ENCODE data around the gene CCDC148. TPM values are rescaled to one million over a fixed set of nuclear protein-coding genes. Genes with fewer than 3 reads are reported as not detected.

Gene CCDC148
- total and polyA plus RNA-seq, 10 of the 15 experiments (the other 5 are each of a cell fraction or from before 2014, with no cell fraction given): 0.07 to 0.30 (median 0.18) TPM; not detected in 7

DNA sequence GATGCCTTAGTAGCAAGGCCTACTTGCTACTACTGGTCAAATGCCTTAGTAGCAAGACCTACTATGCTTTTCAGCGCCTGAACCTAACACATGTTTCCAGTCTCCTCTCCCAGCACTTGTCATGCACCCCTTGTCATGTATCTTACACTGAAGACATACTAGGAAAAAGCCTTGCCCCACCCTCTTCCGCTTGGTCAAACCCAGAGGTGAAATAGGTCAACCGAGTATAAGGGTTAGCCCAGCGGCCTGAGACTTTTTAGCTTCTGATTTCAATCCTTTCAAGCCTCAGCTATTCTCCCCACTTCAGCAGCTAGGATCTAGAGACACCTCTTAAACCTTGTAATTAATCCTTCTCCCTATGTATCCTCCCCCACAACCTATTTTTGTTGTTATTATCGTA lies 281.6 kb downstream of the CCDC148 start:
- ChIA-PET SMC1A (ENCODE audit: uncharacterized antibody, unreplicated experiment) (no interaction called here), RAD21 (ENCODE audit: unreplicated experiment) (interaction anchor here (0.8 kb wide), 1 partner anchor 35 kb away, joined by 3 read pairs; no protein-coding TSS in a partner anchor), POLR2A (no interaction called here), CTCF (interaction anchor here (1.4 kb wide), 1 partner anchor 579 kb away, joined by 5 read pairs; no protein-coding TSS in a partner anchor)
- TF ChIP-seq STAT3 (IDR thresholded peaks at IDR 0.05; ENCODE audit: low read depth, low read length): no peak
- intact Hi-C loops (cut with micrococcal nuclease; ENCODE audit: unreplicated experiment) (no loop called here), in situ Hi-C loops (cut with MboI) (no loop called here)
- ATAC-seq (no peak; the same call in 2 of the 3 replicates), FAIRE-seq (no peak), DNase-seq (ENCODE audit: low read depth, low spot score) (no peak)
- no TSS peak for BruUV-seq (replicated peaks)
- H3K79me2 ChIP-seq (ENCODE audit: control insufficient read depth, insufficient read depth, low read length): no peaks in the 10 kb centered on the region
- H3K4me2 ChIP-seq (ENCODE audit: control insufficient read depth, insufficient read depth): no peak overlapping the region
- no peaks in the 10 kb centered on the region; a peak in 1 of 4 replicates for H3K27me3 ChIP-seq (replicated peaks in 1 of 2; ENCODE audit: control insufficient read depth in 2 of 2, insufficient read depth in 2 of 2, low read length in 1 of 2)
- H3K36me3 ChIP-seq (ENCODE audit: control insufficient read depth in 2 of 2, insufficient read depth in 2 of 2, low read length in 1 of 2): no peaks in the 10 kb centered on the region
- 42% methylated on average over 5 of the region's 5 CpGs for WGBS (ENCODE audit: insufficient coverage, insufficient replicate concordance, low lambda C conversion rate, missing lambda C conversion rate)
- no peaks in the 10 kb centered on the region for H3K4me1 ChIP-seq (ENCODE audit: control insufficient read depth, insufficient read depth, low read length)
- no peak overlapping the region for H3K9ac ChIP-seq (ENCODE audit: control insufficient read depth, insufficient read depth, low read length)
- no peak overlapping the region for H3K4me3 ChIP-seq
- H2AFZ ChIP-seq (ENCODE audit: control insufficient read depth, low read depth, low read length): no peak overlapping the region
- H3K9me3 ChIP-seq (replicated peaks; ENCODE audit: control insufficient read depth, insufficient read depth, low read length): no peaks in the 10 kb centered on the region
- H3K27ac ChIP-seq (ENCODE audit: control insufficient read depth, insufficient read depth): no peak overlapping the region
- no peaks in the 10 kb centered on the region for H4K20me1 ChIP-seq (ENCODE audit: control insufficient read depth, insufficient read depth)

DNA sequence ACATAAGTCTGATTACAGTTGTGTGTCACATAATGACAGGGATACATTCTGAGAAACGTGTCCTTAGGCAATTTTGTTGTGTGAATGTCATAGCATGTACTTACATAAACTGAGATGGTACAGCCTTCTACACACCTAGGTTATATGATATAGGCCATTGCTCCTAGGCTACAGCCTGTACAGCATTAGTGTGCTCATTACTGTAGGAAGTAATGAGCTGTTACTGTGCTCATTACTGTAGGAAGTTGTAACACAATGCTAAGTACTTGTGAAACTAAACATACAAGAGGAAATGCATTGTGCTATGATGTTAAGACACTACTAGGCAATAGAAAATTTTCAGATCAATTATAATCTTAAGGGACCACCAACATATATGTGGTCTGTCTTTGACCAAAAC lies 282.1 kb downstream of the CCDC148 start:
- TF ChIP-seq, protein P1, sequence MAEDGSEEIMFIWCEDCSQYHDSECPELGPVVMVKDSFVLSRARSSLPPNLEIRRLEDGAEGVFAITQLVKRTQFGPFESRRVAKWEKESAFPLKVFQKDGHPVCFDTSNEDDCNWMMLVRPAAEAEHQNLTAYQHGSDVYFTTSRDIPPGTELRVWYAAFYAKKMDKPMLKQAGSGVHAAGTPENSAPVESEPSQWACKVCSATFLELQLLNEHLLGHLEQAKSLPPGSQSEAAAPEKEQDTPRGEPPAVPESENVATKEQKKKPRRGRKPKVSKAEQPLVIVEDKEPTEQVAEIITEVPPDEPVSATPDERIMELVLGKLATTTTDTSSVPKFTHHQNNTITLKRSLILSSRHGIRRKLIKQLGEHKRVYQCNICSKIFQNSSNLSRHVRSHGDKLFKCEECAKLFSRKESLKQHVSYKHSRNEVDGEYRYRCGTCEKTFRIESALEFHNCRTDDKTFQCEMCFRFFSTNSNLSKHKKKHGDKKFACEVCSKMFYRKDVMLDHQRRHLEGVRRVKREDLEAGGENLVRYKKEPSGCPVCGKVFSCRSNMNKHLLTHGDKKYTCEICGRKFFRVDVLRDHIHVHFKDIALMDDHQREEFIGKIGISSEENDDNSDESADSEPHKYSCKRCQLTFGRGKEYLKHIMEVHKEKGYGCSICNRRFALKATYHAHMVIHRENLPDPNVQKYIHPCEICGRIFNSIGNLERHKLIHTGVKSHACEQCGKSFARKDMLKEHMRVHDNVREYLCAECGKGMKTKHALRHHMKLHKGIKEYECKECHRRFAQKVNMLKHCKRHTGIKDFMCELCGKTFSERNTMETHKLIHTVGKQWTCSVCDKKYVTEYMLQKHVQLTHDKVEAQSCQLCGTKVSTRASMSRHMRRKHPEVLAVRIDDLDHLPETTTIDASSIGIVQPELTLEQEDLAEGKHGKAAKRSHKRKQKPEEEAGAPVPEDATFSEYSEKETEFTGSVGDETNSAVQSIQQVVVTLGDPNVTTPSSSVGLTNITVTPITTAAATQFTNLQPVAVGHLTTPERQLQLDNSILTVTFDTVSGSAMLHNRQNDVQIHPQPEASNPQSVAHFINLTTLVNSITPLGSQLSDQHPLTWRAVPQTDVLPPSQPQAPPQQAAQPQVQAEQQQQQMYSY (CRISPR knock-in tag; IDR thresholded peaks at IDR 0.05): no peak
- TF ChIP-seq CHD4 (IDR thresholded peaks at IDR 0.05): no peak
- TF ChIP-seq, protein P2, sequence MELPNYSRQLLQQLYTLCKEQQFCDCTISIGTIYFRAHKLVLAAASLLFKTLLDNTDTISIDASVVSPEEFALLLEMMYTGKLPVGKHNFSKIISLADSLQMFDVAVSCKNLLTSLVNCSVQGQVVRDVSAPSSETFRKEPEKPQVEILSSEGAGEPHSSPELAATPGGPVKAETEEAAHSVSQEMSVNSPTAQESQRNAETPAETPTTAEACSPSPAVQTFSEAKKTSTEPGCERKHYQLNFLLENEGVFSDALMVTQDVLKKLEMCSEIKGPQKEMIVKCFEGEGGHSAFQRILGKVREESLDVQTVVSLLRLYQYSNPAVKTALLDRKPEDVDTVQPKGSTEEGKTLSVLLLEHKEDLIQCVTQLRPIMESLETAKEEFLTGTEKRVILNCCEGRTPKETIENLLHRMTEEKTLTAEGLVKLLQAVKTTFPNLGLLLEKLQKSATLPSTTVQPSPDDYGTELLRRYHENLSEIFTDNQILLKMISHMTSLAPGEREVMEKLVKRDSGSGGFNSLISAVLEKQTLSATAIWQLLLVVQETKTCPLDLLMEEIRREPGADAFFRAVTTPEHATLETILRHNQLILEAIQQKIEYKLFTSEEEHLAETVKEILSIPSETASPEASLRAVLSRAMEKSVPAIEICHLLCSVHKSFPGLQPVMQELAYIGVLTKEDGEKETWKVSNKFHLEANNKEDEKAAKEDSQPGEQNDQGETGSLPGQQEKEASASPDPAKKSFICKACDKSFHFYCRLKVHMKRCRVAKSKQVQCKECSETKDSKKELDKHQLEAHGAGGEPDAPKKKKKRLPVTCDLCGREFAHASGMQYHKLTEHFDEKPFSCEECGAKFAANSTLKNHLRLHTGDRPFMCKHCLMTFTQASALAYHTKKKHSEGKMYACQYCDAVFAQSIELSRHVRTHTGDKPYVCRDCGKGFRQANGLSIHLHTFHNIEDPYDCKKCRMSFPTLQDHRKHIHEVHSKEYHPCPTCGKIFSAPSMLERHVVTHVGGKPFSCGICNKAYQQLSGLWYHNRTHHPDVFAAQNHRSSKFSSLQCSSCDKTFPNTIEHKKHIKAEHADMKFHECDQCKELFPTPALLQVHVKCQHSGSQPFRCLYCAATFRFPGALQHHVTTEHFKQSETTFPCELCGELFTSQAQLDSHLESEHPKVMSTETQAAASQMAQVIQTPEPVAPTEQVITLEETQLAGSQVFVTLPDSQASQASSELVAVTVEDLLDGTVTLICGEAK (IDR thresholded peaks at IDR 0.05; ENCODE audit: borderline replicate concordance): no peak
- TF ChIP-seq, protein P3, sequence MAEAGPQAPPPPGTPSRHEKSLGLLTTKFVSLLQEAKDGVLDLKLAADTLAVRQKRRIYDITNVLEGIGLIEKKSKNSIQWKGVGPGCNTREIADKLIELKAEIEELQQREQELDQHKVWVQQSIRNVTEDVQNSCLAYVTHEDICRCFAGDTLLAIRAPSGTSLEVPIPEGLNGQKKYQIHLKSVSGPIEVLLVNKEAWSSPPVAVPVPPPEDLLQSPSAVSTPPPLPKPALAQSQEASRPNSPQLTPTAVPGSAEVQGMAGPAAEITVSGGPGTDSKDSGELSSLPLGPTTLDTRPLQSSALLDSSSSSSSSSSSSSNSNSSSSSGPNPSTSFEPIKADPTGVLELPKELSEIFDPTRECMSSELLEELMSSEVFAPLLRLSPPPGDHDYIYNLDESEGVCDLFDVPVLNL (IDR thresholded peaks at IDR 0.05; ENCODE audit: low read depth, low read length): no peak
- Histone ChIP-seq H3K27me3 (replicated peaks in 1 of 2; ENCODE audit: control insufficient read depth in 2 of 2, insufficient read depth in 2 of 2, low read length in 1 of 2) (no peaks in the 10 kb centered on the region; a peak in 1 of 4 replicates), H3K4me3 (no peak overlapping the region), H2AFZ (ENCODE audit: control insufficient read depth, low read depth, low read length) (no peak overlapping the region), H3K9ac (ENCODE audit: control insufficient read depth, insufficient read depth, low read length) (no peak overlapping the region), H3K36me3 (ENCODE audit: control insufficient read depth in 2 of 2, insufficient read depth in 2 of 2, low read length in 1 of 2) (no peaks in the 10 kb centered on the region), H3K9me3 (replicated peaks; ENCODE audit: control insufficient read depth, insufficient read depth, low read length) (no peaks in the 10 kb centered on the region), H3K4me2 (ENCODE audit: control insufficient read depth, insufficient read depth) (no peak overlapping the region), H3K27ac (ENCODE audit: control insufficient read depth, insufficient read depth) (no peak overlapping the region), H3K79me2 (ENCODE audit: control insufficient read depth, insufficient read depth, low read length) (no peaks in the 10 kb centered on the region), H4K20me1 (ENCODE audit: control insufficient read depth, insufficient read depth) (no peaks in the 10 kb centered on the region), H3K4me1 (ENCODE audit: control insufficient read depth, insufficient read depth, low read length) (no peaks in the 10 kb centered on the region)
- in situ Hi-C loops (cut with MboI) (no loop called here), intact Hi-C loops (cut with micrococcal nuclease; ENCODE audit: unreplicated experiment) (no loop called here)
- ATAC-seq: no peak; the same call in 2 of the 3 replicates
- WGBS (ENCODE audit: insufficient coverage, insufficient replicate concordance, low lambda C conversion rate, missing lambda C conversion rate): 8% methylated on average over 1 of the region's 1 CpG
- no TSS peak for BruUV-seq (replicated peaks)
- ChIA-PET SMC1A (ENCODE audit: uncharacterized antibody, unreplicated experiment) (no interaction called here), POLR2A (no interaction called here), RAD21 (ENCODE audit: unreplicated experiment) (interaction anchor here (0.8 kb wide), 1 partner anchor 35 kb away, joined by 3 read pairs; no protein-coding TSS in a partner anchor), CTCF (interaction anchor here (1.4 kb wide), 1 partner anchor 579 kb away, joined by 5 read pairs; no protein-coding TSS in a partner anchor)
- FAIRE-seq: no peak
- no peak for DNase-seq (ENCODE audit: low read depth, low spot score)
